HepG2 (cell line): ENCODE measurements around the gene ZFP62. TPM values are rescaled to one million over a fixed set of nuclear protein-coding genes. Genes with fewer than 3 reads are reported as not detected.

Experiments
- ATAC-seq: fragments of 200-7000 bp; cut with Tn5 transposase; 3 replicates; pipeline ENCODE4 v1.9.1; 2020; ENCODE audit warnings: mild to moderate bottlenecking, moderate library complexity
- BruUV-seq: library from RNA; stranded (reverse); fragments of 400-500 nt; replicated peaks from 2 replicates; lab custom pipeline; 2021; lab: Mats Ljungman, UMichigan
- CTCF ChIA-PET: fragments of 300-600 bp; formaldehyde crosslinking; extraction: SDS; loops from one replicate; lab custom pipeline; 2021; ENCODE audit warnings: low total read pairs, inconsistent platforms, low intra/inter-chr PET ratio; lab: Yijun Ruan, JAX
- POLR2A ChIA-PET: fragments of 350-600 bp; sonication (Branson Sonifier 250); formaldehyde crosslinking; loops from one replicate; lab custom pipeline; 2020; ENCODE audit warnings: antibody characterized with exemption, inconsistent platforms; lab: Yijun Ruan, JAX
- DNase-seq: peaks from one replicate; pipeline ENCODE4 v3.0.0-alpha.2; 2015; ENCODE audit warnings: low spot score
- FAIRE-seq: peaks from 3 replicates; lab custom pipeline; 2011; peaks lifted over from hg19 to GRCh38; lab: Jason Lieb, UNC
- H2AFZ ChIP-seq: one replicate; pipeline ENCODE4 v1.6.1; 2011; ENCODE audit warnings: low read length, inconsistent platforms
- H3K27ac ChIP-seq: fragments of 300-600 bp; 3 replicates; pipeline ENCODE4 v1.8.0; 2011; ENCODE audit warnings: mixed run types, mild to moderate bottlenecking, mixed read lengths, low read length, inconsistent platforms; ENCODE audit not compliant: insufficient read depth; ENCODE audit errors: extremely low read length
- H3K27me3 ChIP-seq, 2 experiments: fragments of 200-600 bp in 1 of 2; 2 replicates in 1 of 2; 3 replicates in 1 of 2; pipeline versions ENCODE4 v1.6.0 to v1.8.0; 2011; ENCODE audit warnings: low read length in 2 of 2, mild to moderate bottlenecking in 2 of 2, moderate library complexity in 2 of 2, inconsistent platforms in 1 of 2; ENCODE audit not compliant: insufficient read depth in 2 of 2, control insufficient read depth in 1 of 2
- H3K36me3 ChIP-seq, 2 experiments: fragments of 200-600 bp in 1 of 2; replicated peaks in 1 of 2; 2 replicates in 1 of 2; 3 replicates in 1 of 2; pipeline versions ENCODE4 v1.5.1 to v1.8.0; 2011; ENCODE audit warnings: low read length in 2 of 2, inconsistent platforms in 1 of 2; ENCODE audit not compliant: insufficient read depth in 2 of 2, control insufficient read depth in 1 of 2
- H3K4me1 ChIP-seq: 2 replicates; pipeline ENCODE4 v1.5.1; 2012; ENCODE audit warnings: low read length, inconsistent platforms; ENCODE audit not compliant: insufficient read depth
- H3K4me2 ChIP-seq: 2 replicates; pipeline ENCODE4 v1.6.0; 2011; ENCODE audit warnings: low read depth, low read length, inconsistent platforms
- H3K4me3 ChIP-seq, 3 experiments: fragments of 200-600 bp in 1 of 3; sonication (generic), shearing (Covaris generic) in 1 of 3; replicated peaks in 1 of 3; 2 replicates each; pipeline ENCODE4 v1.5.1; 2011 to 2016; ENCODE audit warnings: low read length in 3 of 3, inconsistent platforms in 2 of 3, low read depth in 2 of 3, mild to moderate bottlenecking in 2 of 3, control low read depth in 1 of 3, mixed read lengths in 1 of 3; ENCODE audit not compliant: insufficient read depth in 1 of 3
- H3K79me2 ChIP-seq: one replicate; pipeline ENCODE4 v1.6.1; 2011; ENCODE audit warnings: low read length, inconsistent platforms; ENCODE audit not compliant: insufficient read depth
- H3K9ac ChIP-seq: 2 replicates; pipeline ENCODE4 v1.6.0; 2011; ENCODE audit warnings: mild to moderate bottlenecking, low read depth, low read length, inconsistent platforms; ENCODE audit not compliant: insufficient read depth
- H3K9me3 ChIP-seq: 2 replicates; pipeline ENCODE4 v1.5.1; 2012; ENCODE audit warnings: mild to moderate bottlenecking, low read length
- H4K20me1 ChIP-seq: 2 replicates; pipeline ENCODE4 v1.6.0; 2011; ENCODE audit warnings: inconsistent platforms, mild to moderate bottlenecking, low read length, moderate library complexity; ENCODE audit not compliant: insufficient read depth
- CBX5 ChIP-seq: sonication (generic); formaldehyde crosslinking; IDR thresholded peaks from 2 replicates; pipeline ENCODE4 v1.4.0; 2020; ENCODE audit warnings: missing genetic modification reagents, borderline replicate concordance
- ONECUT2 ChIP-seq: sonication (generic); formaldehyde crosslinking; IDR thresholded peaks from 2 replicates; pipeline ENCODE4 v1.4.0; 2020; ENCODE audit warnings: missing genetic modification reagents
- ZC3H4 ChIP-seq: sonication (generic); formaldehyde crosslinking; IDR thresholded peaks from 2 replicates; pipeline ENCODE4 v1.4.0; 2020; ENCODE audit warnings: missing genetic modification reagents, borderline replicate concordance
- ZNF546 ChIP-seq: sonication (generic); formaldehyde crosslinking; conservative IDR thresholded peaks from 2 replicates; pipeline ENCODE4 v1.8.1; 2023; ENCODE audit warnings: mild to moderate bottlenecking, missing genetic modification reagents
- WGBS: methylation state at CpG from one replicate; pipeline ENCODE4 v1.1.6; 2017; ENCODE audit warnings: low lambda C conversion rate; 5-methylcytosine and 5-hydroxymethylcytosine counted together
- in situ Hi-C: cut with HindIII; loops from 2 replicates; pipeline ENCODE4 v1.10.0; 2017; ENCODE audit warnings: low pct_unique_long_range_greater_than_20kb; ENCODE audit not compliant: extremely low pct_ligation_motif_present
- intact Hi-C: fragments of 100-400 bp; cut with micrococcal nuclease; formaldehyde crosslinking; loops from one replicate; pipeline ENCODE4 v1.10.0; 2022; ENCODE audit not compliant: unreplicated experiment
- polyA plus RNA-seq, 8 experiments: library from polyadenylated mRNA; depleted of rRNA in 3 of 8; stranded (reverse) in 7 of 8; unstranded in 1 of 8; fragments of >200 nt; fragmentation: Illumina TruSeq in 4 of 8; extraction: Trizol in 4 of 8; gene quantifications; 2 replicates each; pipeline versions ENCODE4 v1.2.1 to v1.2.3, GENCODE V29; 2011 to 2016; ENCODE audit warnings: low read depth in 4 of 8, missing spikeins in 1 of 8, mixed read lengths in 1 of 8; ENCODE audit not compliant: insufficient read depth in 1 of 8
- total RNA-seq, 5 experiments: library from RNA; depleted of rRNA; stranded (reverse); fragments of >200 nt; fragmentation: Illumina TruSeq; extraction: Trizol; gene quantifications; 2 replicates each; pipeline ENCODE4 v1.2.3, GENCODE V29; 2016; ENCODE audit warnings: low read depth in 1 of 5
- TF ChIP-seq, protein P1 (sequence below): IDR thresholded peaks from 2 replicates; pipeline ENCODE4 v1.6.1; 2016; ENCODE audit warnings: missing compliant biosample characterization, missing genetic modification reagents, borderline replicate concordance
- TF ChIP-seq, protein P2 (sequence below), 2 experiments: sonication (generic) in 1 of 2; formaldehyde crosslinking in 1 of 2; IDR thresholded peaks; 2 replicates each; pipeline versions ENCODE4 v1.4.0 to v1.6.1; 2016 to 2020; ENCODE audit warnings: borderline replicate concordance in 1 of 2, low read depth in 1 of 2, mild to moderate bottlenecking in 1 of 2, missing genetic modification reagents in 1 of 2
- TF ChIP-seq, protein P3 (sequence below): sonication (generic); formaldehyde crosslinking; IDR thresholded peaks from 2 replicates; pipeline ENCODE4 v1.8.0; 2022; ENCODE audit warnings: mild to moderate bottlenecking, missing genetic modification reagents
- TF ChIP-seq, protein P4 (sequence below): sonication (generic); formaldehyde crosslinking; IDR thresholded peaks from 2 replicates; pipeline ENCODE4 v1.5.1; 2020; ENCODE audit warnings: missing genetic modification reagents, mild to moderate bottlenecking, borderline replicate concordance

ZFP62 gene
- total and polyA plus RNA-seq, 2 of the 13 experiments (the other 11 are each of a cell fraction or from before 2014, with no cell fraction given): 8.2 to 19.4 TPM

GRCh38 chr5:180824630-180825476 lies 36.2 kb downstream of the ZFP62 start:
- CTCF ChIA-PET: no interaction called here
- in situ Hi-C loops (no loop called here), intact Hi-C loops (no loop called here)
- Histone ChIP-seq H3K27ac (no peak overlapping the region), H3K4me3 (no peak overlapping the region), H3K27me3 (peaks cover 0 to 1% of the 10 kb centered on the region in 2 experiments; a peak in 1 of 5 replicates), H4K20me1 (no peaks in the 10 kb centered on the region), H3K36me3 (no peaks in the 10 kb centered on the region), H2AFZ (no peak overlapping the region), H3K4me1 (peaks cover 28% of the 10 kb centered on the region), H3K4me2 (peak overlapping the region; percentile 48), H3K79me2 (no peaks in the 10 kb centered on the region), H3K9ac (no peak overlapping the region), H3K9me3 (peaks cover 11% of the 10 kb centered on the region; the same call in 1 of the 2 replicates)
- FAIRE-seq: no peak
- DNase-seq: no peak
- POLR2A ChIA-PET: interaction anchor here (1.7 to 4.5 kb wide), 2 partner anchors 14 to 16 kb away, joined by 4 to 22 read pairs; no protein-coding TSS in a partner anchor
- BruUV-seq: no TSS peak
- no peak for TF ChIP-seq ZC3H4
- TF ChIP-seq, protein P1, sequence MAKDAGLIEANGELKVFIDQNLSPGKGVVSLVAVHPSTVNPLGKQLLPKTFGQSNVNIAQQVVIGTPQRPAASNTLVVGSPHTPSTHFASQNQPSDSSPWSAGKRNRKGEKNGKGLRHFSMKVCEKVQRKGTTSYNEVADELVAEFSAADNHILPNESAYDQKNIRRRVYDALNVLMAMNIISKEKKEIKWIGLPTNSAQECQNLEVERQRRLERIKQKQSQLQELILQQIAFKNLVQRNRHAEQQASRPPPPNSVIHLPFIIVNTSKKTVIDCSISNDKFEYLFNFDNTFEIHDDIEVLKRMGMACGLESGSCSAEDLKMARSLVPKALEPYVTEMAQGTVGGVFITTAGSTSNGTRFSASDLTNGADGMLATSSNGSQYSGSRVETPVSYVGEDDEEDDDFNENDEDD: no peak
- no peak for TF ChIP-seq ZNF546 (CRISPR knock-in tag)
- TF ChIP-seq ONECUT2 (CRISPR knock-in tag): no peak
- TF ChIP-seq, protein P2, sequence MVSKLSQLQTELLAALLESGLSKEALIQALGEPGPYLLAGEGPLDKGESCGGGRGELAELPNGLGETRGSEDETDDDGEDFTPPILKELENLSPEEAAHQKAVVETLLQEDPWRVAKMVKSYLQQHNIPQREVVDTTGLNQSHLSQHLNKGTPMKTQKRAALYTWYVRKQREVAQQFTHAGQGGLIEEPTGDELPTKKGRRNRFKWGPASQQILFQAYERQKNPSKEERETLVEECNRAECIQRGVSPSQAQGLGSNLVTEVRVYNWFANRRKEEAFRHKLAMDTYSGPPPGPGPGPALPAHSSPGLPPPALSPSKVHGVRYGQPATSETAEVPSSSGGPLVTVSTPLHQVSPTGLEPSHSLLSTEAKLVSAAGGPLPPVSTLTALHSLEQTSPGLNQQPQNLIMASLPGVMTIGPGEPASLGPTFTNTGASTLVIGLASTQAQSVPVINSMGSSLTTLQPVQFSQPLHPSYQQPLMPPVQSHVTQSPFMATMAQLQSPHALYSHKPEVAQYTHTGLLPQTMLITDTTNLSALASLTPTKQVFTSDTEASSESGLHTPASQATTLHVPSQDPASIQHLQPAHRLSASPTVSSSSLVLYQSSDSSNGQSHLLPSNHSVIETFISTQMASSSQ (IDR thresholded peaks at IDR 0.05; ENCODE audit: low read depth): no peak
- TF ChIP-seq, protein P2 (CRISPR knock-in tag; IDR thresholded peaks at IDR 0.05; ENCODE audit: borderline replicate concordance): no peak
- TF ChIP-seq, protein P3, sequence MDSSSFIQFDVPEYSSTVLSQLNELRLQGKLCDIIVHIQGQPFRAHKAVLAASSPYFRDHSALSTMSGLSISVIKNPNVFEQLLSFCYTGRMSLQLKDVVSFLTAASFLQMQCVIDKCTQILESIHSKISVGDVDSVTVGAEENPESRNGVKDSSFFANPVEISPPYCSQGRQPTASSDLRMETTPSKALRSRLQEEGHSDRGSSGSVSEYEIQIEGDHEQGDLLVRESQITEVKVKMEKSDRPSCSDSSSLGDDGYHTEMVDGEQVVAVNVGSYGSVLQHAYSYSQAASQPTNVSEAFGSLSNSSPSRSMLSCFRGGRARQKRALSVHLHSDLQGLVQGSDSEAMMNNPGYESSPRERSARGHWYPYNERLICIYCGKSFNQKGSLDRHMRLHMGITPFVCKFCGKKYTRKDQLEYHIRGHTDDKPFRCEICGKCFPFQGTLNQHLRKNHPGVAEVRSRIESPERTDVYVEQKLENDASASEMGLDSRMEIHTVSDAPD (CRISPR knock-in tag): no peak
- no peak for TF ChIP-seq CBX5 (CRISPR knock-in tag)
- TF ChIP-seq, protein P4, sequence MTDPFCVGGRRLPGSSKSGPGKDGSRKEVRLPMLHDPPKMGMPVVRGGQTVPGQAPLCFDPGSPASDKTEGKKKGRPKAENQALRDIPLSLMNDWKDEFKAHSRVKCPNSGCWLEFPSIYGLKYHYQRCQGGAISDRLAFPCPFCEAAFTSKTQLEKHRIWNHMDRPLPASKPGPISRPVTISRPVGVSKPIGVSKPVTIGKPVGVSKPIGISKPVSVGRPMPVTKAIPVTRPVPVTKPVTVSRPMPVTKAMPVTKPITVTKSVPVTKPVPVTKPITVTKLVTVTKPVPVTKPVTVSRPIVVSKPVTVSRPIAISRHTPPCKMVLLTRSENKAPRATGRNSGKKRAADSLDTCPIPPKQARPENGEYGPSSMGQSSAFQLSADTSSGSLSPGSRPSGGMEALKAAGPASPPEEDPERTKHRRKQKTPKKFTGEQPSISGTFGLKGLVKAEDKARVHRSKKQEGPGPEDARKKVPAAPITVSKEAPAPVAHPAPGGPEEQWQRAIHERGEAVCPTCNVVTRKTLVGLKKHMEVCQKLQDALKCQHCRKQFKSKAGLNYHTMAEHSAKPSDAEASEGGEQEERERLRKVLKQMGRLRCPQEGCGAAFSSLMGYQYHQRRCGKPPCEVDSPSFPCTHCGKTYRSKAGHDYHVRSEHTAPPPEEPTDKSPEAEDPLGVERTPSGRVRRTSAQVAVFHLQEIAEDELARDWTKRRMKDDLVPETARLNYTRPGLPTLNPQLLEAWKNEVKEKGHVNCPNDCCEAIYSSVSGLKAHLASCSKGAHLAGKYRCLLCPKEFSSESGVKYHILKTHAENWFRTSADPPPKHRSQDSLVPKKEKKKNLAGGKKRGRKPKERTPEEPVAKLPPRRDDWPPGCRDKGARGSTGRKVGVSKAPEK: no peak
- no peak; the same call in 1 of the 3 replicates for ATAC-seq
- WGBS: 55% methylated on average over 10 of the region's 10 CpGs
